K562 (cell line): Measurements from ENCODE around the gene LAMB1. TPM values are rescaled to one million over a fixed set of nuclear protein-coding genes. Genes with fewer than 3 reads are reported as not detected.

Experiments used
- ATAC-seq: fragments of 200-7000 bp; cut with Tn5 transposase; 3 replicates; pipeline ENCODE4 v1.9.1; 2020; ENCODE audit warnings: moderate library complexity
- BruUV-seq: library from RNA; stranded (reverse); fragments of 400-500 nt; replicated peaks from 2 replicates; lab custom pipeline; 2021; lab: Mats Ljungman, UMichigan
- CTCF ChIA-PET: fragments of 300-600 bp; formaldehyde crosslinking; extraction: SDS; loops from one replicate; lab custom pipeline; 2021; ENCODE audit warnings: low intra/inter-chr PET ratio; lab: Yijun Ruan, JAX
- POLR2A ChIA-PET: fragments of 300-600, 350-650 bp; sonication (Branson Sonifier 250); formaldehyde crosslinking; extraction: SDS; loops from one replicate; lab custom pipeline; 2021; ENCODE audit warnings: antibody characterized with exemption, inconsistent platforms; lab: Yijun Ruan, JAX
- DNase-seq, 4 experiments: peaks; one replicate each; pipeline versions ENCODE4 v3.0.0 to v3.0.0-alpha.2; 2011 to 2018; ENCODE audit warnings: low spot score in 3 of 4, mixed read lengths in 3 of 4; ENCODE audit errors: extremely low read depth in 1 of 4
- FAIRE-seq: peaks from 2 replicates; lab custom pipeline; 2011; peaks lifted over from hg19 to GRCh38; lab: Jason Lieb, UNC
- H2AFZ ChIP-seq: 2 replicates; pipeline ENCODE4 v1.6.0; 2011; ENCODE audit warnings: low read depth, low read length, control low read depth, inconsistent platforms
- H3K27ac ChIP-seq: fragments of 200-600 bp; 3 replicates; pipeline ENCODE4 v1.8.0; 2011; ENCODE audit warnings: low read depth, mild to moderate bottlenecking, control low read depth, inconsistent platforms, low read length, moderate library complexity, mixed read lengths; ENCODE audit errors: extremely low read depth
- H3K27me3 ChIP-seq, 2 experiments: fragments of 300-600 bp in 1 of 2; 2 replicates in 1 of 2; 3 replicates in 1 of 2; pipeline versions ENCODE4 v1.6.0 to v1.8.0; 2011; ENCODE audit warnings: inconsistent platforms in 2 of 2, low read length in 2 of 2, mild to moderate bottlenecking in 1 of 2, mixed read lengths in 1 of 2, moderate library complexity in 1 of 2; ENCODE audit not compliant: control insufficient read depth in 2 of 2, insufficient read depth in 2 of 2
- H3K36me3 ChIP-seq: fragments of 300-600 bp; 3 replicates; pipeline ENCODE4 v1.8.0; 2011; ENCODE audit warnings: mild to moderate bottlenecking, low read length, inconsistent platforms; ENCODE audit not compliant: control insufficient read depth, insufficient read depth
- H3K4me1 ChIP-seq, 2 experiments: fragments of 200-600 bp in 1 of 2; replicated peaks in 1 of 2; 2 replicates in 1 of 2; 3 replicates in 1 of 2; pipeline versions ENCODE4 v1.5.1 to v1.8.0; 2011; ENCODE audit warnings: inconsistent platforms in 2 of 2, low read length in 2 of 2, mild to moderate bottlenecking in 1 of 2, mixed read lengths in 1 of 2, moderate library complexity in 1 of 2; ENCODE audit not compliant: control insufficient read depth in 2 of 2, insufficient read depth in 2 of 2
- H3K4me2 ChIP-seq: 2 replicates; pipeline ENCODE4 v1.6.1; 2011; ENCODE audit warnings: low read length, control low read depth, inconsistent platforms, mixed read lengths; ENCODE audit not compliant: insufficient read depth
- H3K4me3 ChIP-seq: fragments of 200-600 bp; sonication (generic), shearing (Covaris generic); 2 replicates; pipeline ENCODE4 v1.5.1; 2016; ENCODE audit warnings: control low read depth, inconsistent platforms
- H3K79me2 ChIP-seq: fragments of 200-600 bp; 3 replicates; pipeline ENCODE4 v1.8.0; 2011; ENCODE audit warnings: low read length, inconsistent platforms; ENCODE audit not compliant: control insufficient read depth, insufficient read depth
- H3K9ac ChIP-seq, 2 experiments: 2 replicates each; pipeline versions ENCODE4 v1.6.0 to v1.6.1; 2011; ENCODE audit warnings: low read depth in 2 of 2, low read length in 2 of 2, control low read depth in 1 of 2, inconsistent platforms in 1 of 2, mild to moderate bottlenecking in 1 of 2, mixed read lengths in 1 of 2; ENCODE audit not compliant: insufficient read depth in 1 of 2
- H3K9me1 ChIP-seq: one replicate; pipeline ENCODE4 v1.6.0; 2011; ENCODE audit warnings: inconsistent platforms, mild to moderate bottlenecking, low read length, moderate library complexity; ENCODE audit not compliant: control insufficient read depth, insufficient read depth
- H3K9me3 ChIP-seq: replicated peaks from 2 replicates; pipeline ENCODE4 v1.5.1; 2011; ENCODE audit warnings: low read depth, low read length, inconsistent platforms; ENCODE audit not compliant: control insufficient read depth, insufficient read depth
- H4K20me1 ChIP-seq: replicated peaks from 2 replicates; pipeline ENCODE4 v1.6.1; 2011; ENCODE audit warnings: low read length, inconsistent platforms, mixed read lengths; ENCODE audit not compliant: control insufficient read depth, insufficient read depth
- DDX20 ChIP-seq: fragments of 450-650 bp; IDR thresholded peaks from 2 replicates; pipeline ENCODE4 v1.6.1; 2016; ENCODE audit warnings: missing genetic modification characterization, low read depth, mild to moderate bottlenecking, missing compliant biosample characterization, moderate library complexity
- DPF2 ChIP-seq: fragments of 450-650 bp; IDR thresholded peaks from 2 replicates; pipeline ENCODE4 v1.6.1; 2016
- ETV5 ChIP-seq: sonication (generic); formaldehyde crosslinking; IDR thresholded peaks from 2 replicates; pipeline ENCODE4 v1.4.0; 2020; ENCODE audit warnings: low read depth, mild to moderate bottlenecking, missing genetic modification reagents
- FOXK1 ChIP-seq: sonication (generic); formaldehyde crosslinking; IDR thresholded peaks from 2 replicates; pipeline ENCODE4 v1.8.0; 2022; ENCODE audit warnings: missing genetic modification reagents, mild to moderate bottlenecking, borderline replicate concordance
- GATAD2B ChIP-seq: fragments of 450-650 bp; IDR thresholded peaks from 2 replicates; pipeline ENCODE4 v1.6.1; 2017; ENCODE audit warnings: mild to moderate bottlenecking, borderline replicate concordance
- MIER1 ChIP-seq: fragments of 450-650 bp; IDR thresholded peaks from 2 replicates; pipeline ENCODE4 v1.6.1; 2016; ENCODE audit warnings: antibody characterized with exemption, mild to moderate bottlenecking, low read depth
- NBN ChIP-seq: fragments of 450-650 bp; IDR thresholded peaks from 2 replicates; pipeline ENCODE4 v1.6.1; 2016; ENCODE audit warnings: low read depth, mild to moderate bottlenecking
- NONO ChIP-seq, 2 experiments: fragments of 200-400 bp in 1 of 2; fragments of 450-650 bp in 1 of 2; formaldehyde crosslinking in 1 of 2; IDR thresholded peaks; 2 replicates each; pipeline ENCODE4 v1.6.1; 2017; ENCODE audit warnings: low read depth in 2 of 2, mild to moderate bottlenecking in 2 of 2, moderate library complexity in 2 of 2, low read length in 1 of 2
- OTX1 ChIP-seq: fragments of 450-650 bp; formaldehyde crosslinking; IDR thresholded peaks from 2 replicates; pipeline ENCODE4 v1.4.0; 2022; ENCODE audit warnings: mild to moderate bottlenecking
- SRSF7 ChIP-seq: fragments of 200-400 bp; formaldehyde crosslinking; optimal IDR thresholded peaks from 2 replicates; pipeline ENCODE3; 2017; ENCODE audit warnings: mild to moderate bottlenecking, low read depth, low read length
- STAT5A ChIP-seq: IDR thresholded peaks from 2 replicates; pipeline ENCODE4 v1.6.1; 2012; ENCODE audit warnings: low read length, inconsistent platforms, borderline replicate concordance
- TAF15 ChIP-seq: fragments of 200-400 bp; formaldehyde crosslinking; IDR thresholded peaks from 2 replicates; pipeline ENCODE4 v1.6.1; 2017; ENCODE audit warnings: mild to moderate bottlenecking, low read depth, low read length, moderate library complexity
- TAF7 ChIP-seq: fragments of 450-650 bp; IDR thresholded peaks from 2 replicates; pipeline ENCODE4 v1.6.1; 2016; ENCODE audit warnings: missing genetic modification characterization, missing compliant biosample characterization
- ZBTB8A ChIP-seq: fragments of 450-650 bp; IDR thresholded peaks from 2 replicates; pipeline ENCODE4 v1.6.1; 2018; ENCODE audit warnings: mild to moderate bottlenecking, moderate library complexity; ENCODE audit not compliant: partially characterized antibody
- ZNF408 ChIP-seq: fragments of 250-450 bp; sonication (Bioruptor Pico); IDR thresholded peaks from 2 replicates; pipeline ENCODE4 v1.4.0; 2020; ENCODE audit warnings: low read depth, mild to moderate bottlenecking, moderate library complexity
- ZNF436 ChIP-seq: fragments of 250-450, 450-650 bp; sonication (Bioruptor Pico); formaldehyde crosslinking; IDR thresholded peaks from 2 replicates; pipeline ENCODE4 v1.7.0; 2020; ENCODE audit warnings: mild to moderate bottlenecking
- WGBS: fragments of 100-300 bp; shearing (Covaris generic); methylation state at CpG from one replicate; pipeline ENCODE4 v1.1.6; 2016; ENCODE audit warnings: low coverage, mixed read lengths; ENCODE audit not compliant: insufficient coverage; ENCODE audit errors: missing lambda C conversion rate; 5-methylcytosine and 5-hydroxymethylcytosine counted together
- in situ Hi-C: fragments of 300-500 bp; cut with MboI; formaldehyde crosslinking; loops from 4 replicates; pipeline ENCODE4 v1.15.0; 2018; ENCODE audit warnings: inconsistent platforms, mixed read lengths
- intact Hi-C: fragments of 100-400 bp; cut with micrococcal nuclease; formaldehyde crosslinking; loops from 2 replicates; pipeline ENCODE4 v1.14.2; 2022
- polyA plus RNA-seq, 8 experiments: library from polyadenylated mRNA; depleted of rRNA in 4 of 8; stranded (reverse) in 5 of 8; unstranded in 3 of 8; fragments of >200 nt; fragmentation: Nextera tagmentation in 2 of 8; fragmentation: Illumina TruSeq in 1 of 8; extraction: Ambion mirVana in 2 of 8; extraction: Trizol in 1 of 8; gene quantifications; 2 replicates each; pipeline versions ENCODE4 v1.2.1 to v1.2.3, GENCODE V29; 2011 to 2014; ENCODE audit warnings: inconsistent platforms in 1 of 8, missing spikeins in 1 of 8
- total RNA-seq, 7 experiments: library from RNA; depleted of rRNA in 6 of 7; stranded (reverse); fragments of >200 nt in 6 of 7; fragmentation: Illumina TruSeq in 2 of 7; extraction: Trizol in 2 of 7; gene quantifications; 2 replicates each; pipeline versions ENCODE4 v1.2.1 to v1.2.3, GENCODE V29; 2011 to 2021; ENCODE audit warnings: low replicate concordance in 1 of 7
- TF ChIP-seq, protein P1 (sequence below): sonication (generic); formaldehyde crosslinking; IDR thresholded peaks from 2 replicates; pipeline ENCODE4 v1.9.0; 2022; ENCODE audit warnings: mild to moderate bottlenecking, missing genetic modification reagents
- TF ChIP-seq, protein P2 (sequence below): fragments of 250-450 bp; sonication (Bioruptor Pico); IDR thresholded peaks from 2 replicates; pipeline ENCODE4 v1.8.0; 2021; ENCODE audit warnings: moderate library complexity, mild to moderate bottlenecking, inconsistent platforms

Gene LAMB1
- total and polyA plus RNA-seq, 9 of the 15 experiments (the other 6 are each of a cell fraction or from before 2014, with no cell fraction given), result 6.0 to 17.7 (median 12.3) TPM

DNA sequence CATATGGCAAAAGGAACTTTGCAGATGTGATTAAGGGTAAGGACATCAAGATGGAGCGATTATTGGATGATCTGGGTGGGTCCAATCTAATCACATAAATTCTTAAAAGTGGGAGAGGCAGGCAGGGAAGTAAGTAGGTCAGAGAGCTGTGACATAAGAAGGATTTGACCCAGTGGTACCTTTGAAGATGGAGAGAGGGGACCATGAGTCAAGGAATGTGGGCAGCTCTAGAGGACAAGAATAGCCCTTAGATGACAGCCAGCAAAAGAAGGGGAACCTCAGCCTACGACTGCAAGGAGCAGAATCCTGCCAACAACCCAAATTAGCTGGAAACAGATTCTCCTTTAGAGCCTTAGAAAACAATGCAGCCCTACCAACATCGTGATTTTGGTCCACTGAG lies 34.5 kb downstream of the LAMB1 start:
- ATAC-seq (no peak), FAIRE-seq (no peak), DNase-seq (no peak)
- no peaks in the 10 kb centered on the region for H3K9me3 ChIP-seq
- TF ChIP-seq, protein P1, sequence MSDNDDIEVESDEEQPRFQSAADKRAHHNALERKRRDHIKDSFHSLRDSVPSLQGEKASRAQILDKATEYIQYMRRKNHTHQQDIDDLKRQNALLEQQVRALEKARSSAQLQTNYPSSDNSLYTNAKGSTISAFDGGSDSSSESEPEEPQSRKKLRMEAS (CRISPR knock-in tag), result no peak
- TF ChIP-seq NBN (no peak), ETV5 (CRISPR knock-in tag) (no peak), MIER1 (no peak), FOXK1 (CRISPR knock-in tag) (no peak), ZNF408 (no peak), TAF7 (tag) (no peak), GATAD2B (no peak), SRSF7 (no peak), NONO (IDR thresholded peaks at IDR 0.05; ENCODE audit: low read depth in 2 of 2, low read length in 1 of 2) (no peak), ZNF436 (no peak), OTX1 (no peak), ZBTB8A (no peak), DPF2 (no peak), TAF15 (no peak), STAT5A (no peak), DDX20 (no peak)
- TF ChIP-seq, protein P2, sequence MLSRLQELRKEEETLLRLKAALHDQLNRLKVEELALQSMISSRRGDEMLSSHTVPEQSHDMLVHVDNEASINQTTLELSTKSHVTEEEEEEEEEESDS (CRISPR knock-in tag), result no peak
- no peak overlapping the region for H2AFZ ChIP-seq
- peaks cover 0 to 22% of the 10 kb centered on the region in 2 experiments; a peak in 3 of 5 replicates for H3K4me1 ChIP-seq
- BruUV-seq, result no TSS peak
- H3K4me3 ChIP-seq, result no peak overlapping the region
- H3K9me1 ChIP-seq, result no peaks in the 10 kb centered on the region
- H3K4me2 ChIP-seq, result no peak overlapping the region
- H3K27ac ChIP-seq, result no peak overlapping the region
- in situ Hi-C loops, result no loop called here
- ChIA-PET CTCF (no interaction called here), POLR2A (interaction anchor here (1.0 kb wide), 1 partner anchor 13 kb away, joined by 3 read pairs; no protein-coding TSS in a partner anchor)
- no peaks in the 10 kb centered on the region for H3K79me2 ChIP-seq
- intact Hi-C loops, result no loop called here
- H3K9ac ChIP-seq, result no peak overlapping the region
- 13% methylated on average over 3 of the region's 3 CpGs for WGBS
- H4K20me1 ChIP-seq, result 0 out of 2 replicates have a peak, but pooled peaks cover 3% of the 10 kb centered on the region
- H3K27me3 ChIP-seq, result no peaks in the 10 kb centered on the region; a peak in 1 of 5 replicates
- H3K36me3 ChIP-seq, result peaks cover 11% of the 10 kb centered on the region; the same call in 1 of the 3 replicates
